ENCODE data around the gene THSD1.
"Not testable (repeated sequence)": the region's sequence is repeated elsewhere in the genome, so short reads cannot be mapped to it uniquely, and the experiment has no call there.

THSD1 gene

DNA sequence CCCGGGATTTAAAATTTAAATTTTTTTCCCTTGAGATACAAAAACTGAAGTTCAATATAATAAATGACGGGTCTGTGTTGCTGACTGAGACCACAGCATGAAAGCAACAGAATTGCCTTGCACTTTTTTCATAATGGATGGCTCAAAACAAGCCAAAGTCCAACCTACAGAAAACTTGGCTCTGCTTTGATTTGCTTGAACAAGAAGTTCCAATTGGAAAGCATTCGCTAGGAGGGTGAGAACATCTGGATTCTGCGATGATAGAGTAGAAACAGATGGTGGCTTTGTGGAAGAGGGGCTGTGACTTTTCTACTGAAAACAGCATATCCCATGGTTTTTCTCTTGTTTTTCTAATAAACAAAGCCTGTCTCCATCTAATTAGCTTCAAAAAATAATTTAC is 46.4 kb downstream of the THSD1 start:
- DNase-seq (ENCODE audit: extremely low read depth in 1 of 2, low read depth in 1 of 2) = no peak

- no peak for DNase-seq (ENCODE audit: extremely low read depth in 1 of 2, low read depth in 1 of 2)
Measured at GRCh38 chr13:52356327-52356726, 49.6 kb downstream of the THSD1 start.

DNA sequence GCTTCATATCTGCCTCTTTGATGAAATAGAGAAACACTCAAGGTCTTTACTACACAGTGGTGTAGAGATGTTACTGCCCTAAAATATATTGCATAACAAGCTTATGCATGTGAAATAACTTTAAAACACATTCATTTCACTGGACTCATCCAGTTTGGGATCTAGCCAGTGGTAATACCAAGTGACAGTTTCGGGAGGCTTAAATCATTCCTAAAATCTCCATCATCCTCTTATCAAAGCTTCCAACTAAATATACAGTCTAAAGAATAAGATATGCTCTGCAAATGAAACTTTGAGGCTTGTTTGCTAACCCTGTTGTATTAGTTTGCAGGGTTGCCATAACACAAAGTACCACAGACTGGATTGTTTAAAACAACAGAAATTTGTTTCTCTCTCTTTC is 52.8 kb downstream of the THSD1 start:
- DNase-seq (ENCODE audit: extremely low read depth in 1 of 2, low read depth in 1 of 2) = no peak

DNA sequence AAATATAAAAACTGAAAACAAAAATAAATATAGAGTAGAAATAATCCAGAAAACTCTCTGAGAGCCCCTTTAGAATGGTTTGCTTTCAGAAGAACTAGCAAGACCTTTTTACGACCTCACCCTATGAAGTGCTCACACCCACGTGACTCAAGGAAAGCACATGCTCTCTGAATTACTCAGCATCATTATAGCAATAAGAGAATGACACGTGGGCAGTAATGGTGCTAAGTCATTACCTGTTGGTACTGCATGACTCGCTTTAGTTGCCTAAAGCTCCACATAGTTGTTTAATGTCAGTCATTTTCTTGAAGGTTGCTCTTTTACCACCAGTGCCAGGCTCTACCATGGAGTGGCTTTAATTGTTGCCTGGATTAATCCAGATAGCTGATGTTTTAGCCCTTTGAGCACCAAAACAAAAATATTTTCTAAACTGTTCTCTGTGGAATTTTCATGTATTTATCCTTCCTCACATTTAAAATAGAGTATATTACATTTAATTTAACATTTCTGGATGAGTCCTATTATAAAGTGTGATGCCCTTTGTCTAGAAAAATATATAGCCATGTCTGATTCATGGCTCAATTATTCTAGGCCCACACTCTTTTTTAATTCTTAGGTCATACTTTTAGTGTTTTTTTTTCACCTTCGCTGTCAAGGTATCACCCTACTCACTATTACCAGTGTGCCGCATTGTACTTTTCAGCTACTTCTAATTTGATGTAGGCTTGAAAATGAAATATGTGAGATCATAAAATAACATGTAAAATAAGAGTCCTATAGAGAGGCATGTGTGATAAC is 56.8 kb downstream of the THSD1 start:
- DNase-seq (ENCODE audit: extremely low read depth in 1 of 2, low read depth in 1 of 2) = peak in 1 of 2 donors; percentile 13

GRCh38 chr13:52348071-52348470 is 57.9 kb downstream of the THSD1 start:
- DNase-seq (ENCODE audit: extremely low read depth in 1 of 2, low read depth in 1 of 2) = no peak

- no peak for DNase-seq (ENCODE audit: extremely low read depth in 1 of 2, low read depth in 1 of 2)
Measured at GRCh38 chr13:52345631-52346251, 60.2 kb downstream of the THSD1 start.

- DNase-seq (ENCODE audit: extremely low read depth in 1 of 2, low read depth in 1 of 2) = no peak
Measured at GRCh38 chr13:52345048-52345447, 60.9 kb downstream of the THSD1 start.

DNA sequence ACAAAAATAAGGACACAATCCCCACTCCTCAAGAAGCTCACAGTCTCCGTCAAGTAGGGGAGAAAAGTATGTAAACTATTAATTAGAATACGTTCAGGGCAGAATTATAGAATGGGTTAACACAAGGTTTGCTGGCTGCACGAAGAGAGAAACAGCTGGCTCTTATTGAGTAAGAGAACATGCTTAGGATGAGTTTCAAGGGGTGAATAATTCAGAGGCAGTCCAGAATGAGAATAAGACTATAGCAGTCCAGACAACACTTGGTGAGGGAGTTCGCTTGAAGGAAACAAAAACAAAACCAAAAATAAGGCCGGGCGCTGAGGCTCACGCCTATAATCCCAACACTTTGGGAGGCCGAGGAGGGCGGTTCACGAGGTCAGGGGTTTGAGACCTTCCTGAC is 61.9 kb downstream of the THSD1 start:
- no peak for DNase-seq (ENCODE audit: extremely low read depth in 1 of 2, low read depth in 1 of 2)

DNA sequence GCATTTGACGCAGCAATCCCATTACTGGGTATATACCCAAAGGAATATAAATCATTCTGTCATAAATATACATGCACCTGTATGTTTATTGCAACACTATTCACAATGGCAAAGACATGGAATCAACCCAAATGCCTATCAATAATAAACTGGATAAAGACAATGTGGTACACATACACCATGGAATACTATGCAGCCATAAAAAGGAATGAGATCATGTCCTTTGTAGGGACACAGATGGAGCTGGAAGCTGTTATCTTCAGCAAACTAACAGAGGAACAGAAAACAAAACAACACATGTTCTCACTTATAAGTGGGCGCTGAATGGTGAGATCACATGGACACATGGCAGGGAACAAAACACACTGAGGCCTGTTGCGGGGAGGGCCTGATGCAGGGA is 63.8 kb downstream of the THSD1 start:
- DNase-seq (ENCODE audit: extremely low read depth in 1 of 2, low read depth in 1 of 2) = not testable (repeated sequence)

- DNase-seq (ENCODE audit: extremely low read depth in 1 of 2, low read depth in 1 of 2) = not testable (repeated sequence)
Measured at GRCh38 chr13:52337828-52338455, 68.0 kb downstream of the THSD1 start.

DNA sequence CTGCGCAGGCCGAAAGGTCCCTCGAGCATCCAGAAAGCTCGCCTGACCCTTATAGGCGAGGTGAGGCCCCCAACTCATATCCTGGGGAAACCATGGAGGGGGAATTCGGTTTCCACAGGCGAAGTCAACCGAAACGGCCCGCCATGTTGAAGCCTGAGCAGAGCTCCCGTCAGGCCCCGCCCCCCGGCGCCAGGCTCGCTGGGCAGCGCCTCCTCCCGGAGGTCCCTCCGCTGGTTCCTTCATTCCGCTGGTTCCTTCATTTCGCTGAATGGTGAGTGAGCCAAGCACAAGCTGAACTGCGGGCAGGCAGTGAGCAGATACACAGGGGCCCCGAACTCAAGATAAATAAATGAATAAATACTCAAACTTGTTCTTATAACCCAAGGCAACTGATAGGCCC is 71.9 kb downstream of the THSD1 start:
- not testable (repeated sequence) for DNase-seq (ENCODE audit: extremely low read depth in 1 of 2, low read depth in 1 of 2)

DNA sequence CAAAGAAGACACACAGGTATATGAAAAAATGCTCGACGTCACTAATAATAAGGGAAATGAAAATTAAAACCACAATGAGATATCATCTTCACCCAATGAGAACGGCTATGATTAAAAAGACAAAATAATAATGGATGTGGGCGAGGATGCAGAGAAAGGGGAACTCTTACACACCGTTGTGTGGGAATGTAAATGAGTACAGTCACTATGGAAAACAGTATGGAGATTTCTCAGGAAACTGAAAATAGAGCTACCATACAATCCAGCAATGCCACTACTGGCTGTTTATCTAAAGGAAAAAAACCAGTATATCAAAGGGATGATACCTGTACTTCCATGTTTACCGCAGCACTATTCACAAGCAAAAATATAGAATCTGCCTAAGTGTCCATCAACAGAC is 74.1 kb downstream of the THSD1 start:
- DNase-seq (ENCODE audit: extremely low read depth in 1 of 2, low read depth in 1 of 2) = not testable (repeated sequence)

All from stimulated activated CD8-positive, alpha-beta memory T cell treated with anti-CD3 and anti-CD28 coated beads, Interleukin-7, amount 100 ng/mL, for 48 hours (primary cell).